ENCODE measurements around the gene OR52E6.

Gene OR52E6

DNA sequence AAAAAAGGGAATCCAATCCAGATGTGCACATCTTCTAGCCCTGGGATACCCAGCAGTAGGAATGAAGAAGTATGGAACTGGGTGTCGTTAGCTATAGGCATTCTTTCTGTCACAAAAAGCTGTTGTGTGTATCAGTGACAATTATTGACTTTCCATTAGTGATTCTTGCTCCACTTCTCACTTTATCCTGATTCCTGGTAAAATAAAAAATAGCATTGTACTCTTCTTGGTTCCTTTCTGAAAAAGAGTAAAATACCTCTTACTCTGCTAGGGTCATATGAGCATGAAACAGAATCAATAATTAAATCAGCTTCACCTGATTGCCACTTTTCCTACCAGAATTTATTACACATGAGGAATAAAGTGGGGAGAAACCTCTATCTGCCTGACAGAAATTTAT lies at the start of gene OR52E6:
Gene OR52E6, minus strand, starts transcription at position 101 of the 400 bp plus-strand sequence. Its CDS starts 0 bp downstream, at position 101.
- no peak for DNase-seq (ENCODE audit: low read depth)

DNA sequence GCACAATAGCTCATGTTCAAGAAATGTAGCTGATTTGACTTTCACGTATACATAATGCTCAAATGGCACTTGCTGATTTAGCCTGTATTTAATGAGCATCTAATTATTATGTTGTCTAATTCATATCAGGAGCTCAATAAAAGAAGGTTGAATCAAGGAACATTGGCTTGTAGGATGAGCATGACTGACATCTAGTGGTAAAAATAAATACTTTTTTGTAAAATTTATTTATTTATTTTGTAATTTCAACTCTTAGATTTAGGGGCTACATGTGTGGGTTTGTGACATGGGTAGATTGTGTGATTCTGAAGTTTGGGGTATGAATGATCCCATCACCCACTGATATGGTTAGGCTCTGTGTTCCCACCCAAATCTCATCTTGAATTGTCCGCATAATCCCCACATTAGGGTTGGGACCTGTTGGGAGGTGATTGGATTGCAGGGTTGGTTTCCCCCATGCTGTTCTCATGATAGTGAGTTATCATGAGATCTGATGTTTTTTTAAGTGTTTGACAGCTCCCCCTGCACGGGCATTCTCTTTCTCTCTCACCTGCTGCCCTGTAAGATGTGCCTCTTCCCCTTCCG lies 49.6 kb upstream of the OR52E6 start:
- DNase-seq (ENCODE audit: low read depth) = no peak

DNA sequence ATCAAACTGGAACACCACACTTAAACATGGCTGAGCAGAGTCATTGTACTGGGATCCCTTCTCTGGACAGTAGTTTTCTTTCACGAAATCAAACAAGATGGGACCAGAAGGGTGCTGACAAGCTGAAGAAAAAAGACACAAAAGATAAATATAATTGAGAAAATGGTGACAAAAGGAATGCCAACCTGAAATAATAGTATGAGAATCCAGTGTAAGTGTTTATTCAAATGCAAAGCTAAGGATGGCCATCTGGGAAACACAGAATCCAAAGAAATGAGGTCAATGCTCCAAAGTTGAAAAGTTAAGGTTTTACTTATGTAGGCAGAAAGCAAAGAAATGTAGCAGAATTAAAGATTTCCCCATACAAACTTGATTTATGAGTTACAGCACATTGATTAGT lies 46.0 kb upstream of the OR52E6 start:
- no peak for DNase-seq (ENCODE audit: low read depth)

DNA sequence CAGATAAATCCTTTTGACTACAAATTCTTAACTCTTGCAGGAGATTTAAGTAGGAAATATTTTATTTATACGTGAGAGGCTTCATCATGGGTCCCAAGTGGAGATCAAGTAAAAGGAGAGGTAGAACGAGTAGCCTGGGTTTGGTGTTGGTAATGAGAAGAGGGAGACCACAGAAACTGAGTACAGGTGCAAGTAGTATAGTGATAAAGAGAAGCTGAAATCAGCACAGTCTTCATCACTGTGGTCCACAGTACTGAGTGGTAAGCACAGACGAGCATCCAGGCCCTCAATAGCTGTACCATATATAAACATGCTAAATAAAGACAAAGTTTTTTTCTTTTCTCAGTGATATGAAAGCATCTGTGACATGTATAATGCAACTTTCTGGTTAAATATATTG lies 45.5 kb upstream of the OR52E6 start:
- DNase-seq (ENCODE audit: low read depth) = no peak

DNA sequence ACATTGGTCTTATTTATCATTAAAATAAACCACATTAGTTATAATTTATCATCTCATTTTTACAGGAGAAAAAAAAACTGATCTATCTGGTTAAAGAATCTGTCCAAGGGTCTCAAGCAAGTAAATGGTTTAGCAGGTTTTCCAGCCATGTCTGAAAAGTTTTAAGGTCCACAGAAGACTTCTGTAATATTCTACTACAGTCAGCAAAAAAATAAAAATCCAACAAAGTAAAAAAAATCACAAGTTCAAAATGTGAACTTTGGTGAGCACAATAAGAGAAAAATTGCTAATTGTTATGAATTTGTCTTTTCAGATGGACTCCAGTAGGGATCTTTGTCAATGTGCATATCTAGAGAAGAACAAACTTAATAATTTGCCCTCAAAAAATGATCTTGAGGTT lies 40.1 kb upstream of the OR52E6 start:
- DNase-seq (ENCODE audit: low read depth) = no peak

DNA sequence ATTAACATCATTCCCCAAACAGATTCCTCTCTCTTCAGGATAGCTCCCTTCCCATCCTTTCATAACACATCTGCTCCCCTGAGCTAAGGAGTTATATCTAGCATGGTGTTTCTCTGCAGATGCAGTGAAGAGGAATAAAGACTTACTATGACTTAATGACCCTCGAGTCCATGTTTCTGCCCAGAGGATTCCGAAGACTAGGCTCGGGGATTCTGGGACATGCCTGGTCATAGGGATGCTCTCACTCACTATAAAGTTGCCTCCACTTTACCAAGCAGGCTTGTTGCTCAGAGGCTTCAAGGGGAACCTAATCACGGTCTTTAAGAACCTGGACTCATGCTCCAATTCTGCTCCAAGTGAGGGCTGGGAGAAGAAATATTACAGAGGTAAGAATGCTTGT lies 38.6 kb upstream of the OR52E6 start, which contains the start of gene OR52E4:
Gene OR52E4, plus strand, starts transcription at position 301 of the 400 bp plus-strand sequence. CDS start 3,664 bp downstream, outside the sequence.
- no peak for DNase-seq (ENCODE audit: low read depth)

DNA sequence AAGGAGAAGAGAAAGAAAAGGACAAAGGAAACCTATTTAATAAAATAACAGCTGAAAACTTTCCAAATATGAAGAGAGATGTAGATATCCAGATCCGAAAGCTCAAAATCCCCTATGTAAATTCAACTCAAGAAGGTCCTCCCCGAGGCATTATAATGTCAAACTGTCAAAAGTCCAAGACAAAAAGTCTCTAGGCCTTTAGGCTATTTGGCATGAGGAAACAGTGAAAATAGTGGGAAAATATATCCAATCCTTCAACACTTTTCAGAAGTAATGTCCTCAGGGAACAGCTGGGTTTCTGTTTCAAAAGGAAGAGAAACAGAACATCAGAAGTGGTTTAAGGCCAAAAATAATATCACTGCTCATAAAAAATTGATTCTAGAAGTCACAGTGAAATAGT lies 36.9 kb upstream of the OR52E6 start:
- no peak for DNase-seq (ENCODE audit: low read depth)

DNA sequence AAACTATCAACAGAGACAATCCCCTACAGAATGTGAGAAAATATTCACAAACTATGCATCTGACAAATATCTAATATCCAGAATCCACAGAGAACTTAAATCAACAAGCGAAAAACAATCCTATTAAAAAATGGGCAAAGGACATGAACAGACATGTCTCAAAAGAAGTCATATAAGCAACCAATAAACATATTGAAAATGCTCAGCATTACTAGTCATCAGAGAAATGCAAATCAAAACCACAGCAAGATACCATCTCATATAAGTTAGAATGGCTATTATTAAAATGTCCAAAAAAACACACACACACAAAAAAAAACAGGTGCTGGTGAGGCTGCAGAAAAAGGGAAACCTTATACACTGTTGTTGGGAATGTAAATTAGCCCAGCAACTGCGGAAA lies 24.1 kb upstream of the OR52E6 start:
- DNase-seq (ENCODE audit: low read depth) = no peak

DNA sequence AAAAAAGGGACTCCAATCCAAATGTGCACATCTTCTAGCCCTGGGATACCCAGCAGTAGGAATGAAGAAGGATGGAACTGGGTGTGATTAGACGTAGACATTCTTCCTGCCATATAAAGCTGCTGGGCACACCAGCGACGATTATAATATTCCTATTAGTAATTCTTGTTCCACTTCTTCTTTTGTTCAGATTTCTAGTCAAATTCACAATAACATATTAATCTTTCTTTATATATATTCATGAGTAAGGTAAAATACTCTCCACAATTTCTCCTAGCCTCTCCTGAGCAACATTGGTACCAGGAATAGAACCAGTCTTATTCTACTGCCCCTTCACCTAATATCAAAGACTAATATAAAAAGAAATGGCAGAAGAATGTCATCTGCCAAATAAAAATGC lies 15.9 kb upstream of the OR52E6 start, which contains the start of gene OR52E8:
Gene OR52E8, minus strand, starts transcription at position 101 of the 400 bp plus-strand sequence. Its CDS starts 0 bp downstream, at position 101.
- DNase-seq (ENCODE audit: low read depth) = no peak

DNA sequence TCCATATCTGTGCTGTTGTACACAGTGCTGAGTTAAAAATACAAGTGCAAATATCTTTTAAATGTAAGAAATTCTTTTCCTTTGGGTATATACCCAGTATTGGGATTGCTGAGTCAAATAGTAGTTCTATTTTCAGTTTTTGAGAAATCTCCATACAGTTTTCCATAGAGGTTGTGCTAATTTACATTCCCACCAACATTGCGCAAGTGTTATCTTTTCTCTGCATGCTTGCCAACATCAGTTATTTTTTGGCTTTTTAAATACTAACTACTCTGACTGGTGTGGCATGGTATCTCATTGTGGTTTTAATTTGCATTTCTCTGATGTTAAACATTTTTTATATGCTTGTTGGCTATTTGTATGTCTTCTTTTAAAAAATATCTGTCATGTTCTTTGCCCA lies 9.3 kb upstream of the OR52E6 start:
- no peak for DNase-seq (ENCODE audit: low read depth)

DNA sequence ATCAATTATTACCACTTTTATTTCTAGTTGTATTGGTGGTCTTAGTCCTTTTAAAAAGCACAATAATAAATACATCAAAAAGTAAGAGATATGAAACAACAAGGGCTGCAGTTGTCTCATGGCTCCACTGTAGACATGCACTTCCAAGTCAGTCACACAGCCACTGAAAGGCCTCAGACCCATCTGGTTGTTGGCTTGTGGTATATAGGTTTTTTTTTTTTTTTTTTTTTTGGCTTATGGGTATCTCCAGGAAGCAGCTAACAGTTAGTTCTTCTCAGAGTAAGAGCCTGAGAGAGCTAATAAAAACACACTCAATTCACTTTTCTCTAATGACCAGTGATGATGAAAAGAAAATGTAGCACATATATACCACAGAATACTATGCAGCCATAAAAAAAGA lies 6.0 kb upstream of the OR52E6 start:
- no peak for DNase-seq (ENCODE audit: low read depth)

DNA sequence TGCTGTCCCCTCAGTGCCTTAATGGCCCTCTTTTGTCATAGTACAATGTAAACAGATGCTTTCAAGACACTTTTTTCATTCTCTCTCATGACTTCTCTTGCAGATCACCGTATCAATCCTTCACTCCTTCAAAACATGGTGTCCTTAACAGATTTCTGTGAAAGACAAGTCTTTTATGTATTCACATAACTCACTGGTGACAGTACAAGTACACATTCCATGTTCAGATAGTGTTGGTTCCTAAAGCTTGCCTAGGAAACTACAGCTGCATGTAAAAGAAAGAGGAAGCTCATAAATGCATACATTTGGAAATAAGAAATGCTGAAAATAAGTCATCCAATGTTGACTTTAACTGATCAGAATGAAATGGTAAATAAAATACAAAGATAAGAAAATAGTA lies 5.0 kb upstream of the OR52E6 start:
- DNase-seq (ENCODE audit: low read depth) = no peak

DNA sequence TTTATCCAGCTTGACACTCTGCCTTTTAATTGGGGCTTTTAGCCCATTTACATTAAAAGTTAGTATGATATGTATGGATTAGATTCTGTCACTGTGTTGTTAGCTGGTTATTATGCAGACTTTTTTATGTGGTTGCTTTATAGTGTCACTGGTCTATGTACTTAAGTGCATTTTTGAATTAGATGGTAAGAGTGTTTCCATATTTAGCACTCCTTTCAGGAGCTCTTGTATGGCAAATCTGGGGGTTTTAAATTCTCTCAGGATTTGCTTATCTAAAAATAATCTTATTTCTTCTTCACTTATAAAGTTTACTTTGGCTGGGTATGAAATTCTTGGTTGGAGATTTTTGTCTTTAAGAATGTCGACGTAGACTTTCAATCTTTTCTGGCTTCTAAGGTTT lies 4.0 kb downstream of the OR52E6 start:
- DNase-seq (ENCODE audit: low read depth) = no peak

DNA sequence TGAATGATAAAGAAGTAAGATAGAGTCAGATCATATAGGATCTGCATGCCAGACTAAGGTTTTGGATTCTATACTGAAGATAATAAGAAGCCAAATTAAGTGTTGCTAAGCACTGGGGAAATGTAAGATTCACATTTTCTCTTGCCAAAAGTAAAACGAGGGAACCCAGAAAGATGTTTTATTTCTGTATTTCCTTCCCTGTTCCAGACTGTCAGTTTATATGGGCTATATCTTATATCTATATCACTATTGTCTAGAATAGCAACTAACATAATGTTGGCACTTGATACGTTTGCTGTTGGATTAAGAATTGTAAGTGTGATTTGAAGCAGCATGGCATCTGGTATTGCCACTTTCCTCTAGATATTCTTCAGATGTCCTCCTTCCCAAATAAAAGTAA lies 8.3 kb downstream of the OR52E6 start:
- no peak for DNase-seq (ENCODE audit: low read depth)

DNA sequence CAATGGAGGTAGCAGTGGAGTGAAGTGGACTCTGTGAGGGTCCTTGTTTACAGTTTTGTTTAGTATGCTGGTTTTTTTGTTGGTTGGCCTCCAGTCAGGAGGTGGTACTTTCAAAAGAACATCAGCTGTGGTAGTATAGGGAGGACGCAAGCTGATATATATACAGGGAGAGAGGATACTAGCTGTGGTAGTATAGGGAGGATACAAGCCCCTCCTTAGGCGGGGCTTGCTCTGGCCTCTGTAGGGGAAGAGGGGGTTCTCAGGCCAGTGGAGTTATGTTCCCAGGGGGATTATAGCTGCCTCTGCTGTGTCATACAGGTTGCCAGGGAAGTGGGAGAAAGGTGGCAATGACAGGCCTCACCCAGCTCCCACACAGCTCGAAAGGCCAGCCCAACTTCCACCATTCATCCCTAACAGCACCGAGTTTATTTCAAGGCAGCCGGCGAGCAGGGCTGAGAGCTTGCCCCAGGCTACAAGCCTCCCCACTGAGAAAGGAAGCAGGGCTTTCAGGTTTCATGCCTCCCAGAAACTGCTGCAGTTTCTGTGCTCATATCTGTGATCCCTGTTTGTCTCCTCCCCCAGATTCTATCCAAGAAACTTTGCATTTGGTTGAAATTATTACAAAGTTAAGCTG lies 10.4 kb downstream of the OR52E6 start:
- no peak for DNase-seq (ENCODE audit: low read depth)

DNA sequence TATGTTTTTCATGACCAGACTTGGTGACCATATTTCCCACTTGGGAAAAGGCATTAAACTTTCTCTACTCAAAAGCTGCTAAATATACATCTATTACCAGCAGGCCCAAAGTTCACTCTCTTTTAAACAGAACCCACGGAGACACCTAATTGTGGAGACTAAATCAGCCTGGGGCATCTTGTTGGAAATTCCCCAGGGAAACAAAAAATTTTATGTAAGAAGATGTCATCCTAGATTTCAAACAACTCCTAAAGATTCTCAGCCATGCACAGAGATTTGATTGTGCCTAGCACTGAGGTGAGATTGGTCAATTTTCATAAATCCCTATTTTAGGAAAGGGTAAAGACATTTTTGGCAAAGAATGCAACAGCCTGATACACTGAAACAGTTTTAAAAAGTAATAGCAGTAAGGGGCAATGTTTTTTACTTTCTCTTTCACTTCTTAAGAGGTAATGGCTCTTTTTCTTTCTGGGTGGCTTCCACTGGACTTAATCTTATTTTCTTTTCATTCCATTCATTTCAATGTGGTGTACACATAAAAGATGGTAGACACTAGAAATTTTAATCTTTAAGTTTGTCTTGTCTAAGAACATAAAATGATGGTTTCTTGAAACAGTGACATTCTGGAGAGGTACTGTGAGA lies 23.3 kb downstream of the OR52E6 start:
- DNase-seq (ENCODE audit: low read depth) = no peak

DNA sequence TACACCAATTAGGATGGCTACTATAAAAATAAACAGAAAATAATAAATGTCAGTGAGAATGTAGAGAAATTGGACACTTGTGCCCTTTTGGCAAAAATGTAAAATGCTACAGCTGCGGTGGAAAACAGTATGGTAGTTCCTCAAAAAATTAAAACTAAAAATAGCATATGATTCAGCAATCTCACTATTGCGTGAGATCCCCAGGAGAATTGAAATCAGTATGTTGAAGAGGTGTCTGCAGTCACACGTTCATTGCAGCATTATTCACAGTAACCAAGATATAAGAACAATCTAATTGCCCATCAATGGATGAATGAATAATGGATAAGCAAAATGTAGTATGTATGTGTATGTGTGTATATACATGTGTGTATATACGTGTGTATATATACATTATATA lies 26.2 kb downstream of the OR52E6 start:
- no peak for DNase-seq (ENCODE audit: low read depth)

DNA sequence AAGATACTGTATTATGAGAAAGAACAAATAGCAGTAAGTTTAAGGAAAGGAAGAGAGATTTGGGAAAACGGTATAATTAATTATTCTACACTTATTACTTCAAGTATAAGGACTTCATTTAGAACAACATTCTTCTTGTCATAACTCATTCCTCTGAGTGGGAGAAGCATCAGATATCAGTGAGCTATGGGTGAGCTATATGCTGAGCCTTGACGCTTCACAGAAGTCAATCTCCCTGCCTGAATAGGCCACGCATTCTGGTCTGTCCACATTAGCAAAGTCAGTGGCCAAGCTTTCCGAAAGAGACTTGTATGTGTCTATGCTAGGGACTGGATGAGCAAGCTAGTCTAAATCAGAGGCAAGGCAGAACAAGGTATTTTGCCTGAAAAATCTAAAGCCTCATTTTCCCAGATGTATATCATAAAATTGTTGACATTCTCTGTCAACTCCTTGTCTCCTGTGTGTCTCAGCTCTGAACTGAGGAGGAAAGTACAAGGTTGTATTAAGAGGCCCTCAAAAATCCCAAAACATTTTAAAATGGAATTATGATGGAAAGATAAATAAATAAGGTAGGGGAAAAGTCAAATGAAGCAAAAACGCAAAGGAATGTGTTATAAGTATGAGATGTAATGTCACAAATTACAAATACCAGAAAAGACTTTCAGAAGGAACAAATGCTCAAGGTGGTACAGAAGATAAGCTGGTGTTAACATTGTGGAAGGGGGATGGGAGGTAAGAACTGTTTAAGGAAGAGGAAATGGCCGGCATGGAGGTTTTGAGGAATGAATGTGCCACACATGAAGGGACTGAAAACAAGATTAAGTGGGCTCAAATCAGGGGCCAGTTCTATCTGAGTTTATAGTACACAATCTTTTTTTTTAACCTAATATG lies 31.5 kb downstream of the OR52E6 start:
- no peak for DNase-seq (ENCODE audit: low read depth)

DNA sequence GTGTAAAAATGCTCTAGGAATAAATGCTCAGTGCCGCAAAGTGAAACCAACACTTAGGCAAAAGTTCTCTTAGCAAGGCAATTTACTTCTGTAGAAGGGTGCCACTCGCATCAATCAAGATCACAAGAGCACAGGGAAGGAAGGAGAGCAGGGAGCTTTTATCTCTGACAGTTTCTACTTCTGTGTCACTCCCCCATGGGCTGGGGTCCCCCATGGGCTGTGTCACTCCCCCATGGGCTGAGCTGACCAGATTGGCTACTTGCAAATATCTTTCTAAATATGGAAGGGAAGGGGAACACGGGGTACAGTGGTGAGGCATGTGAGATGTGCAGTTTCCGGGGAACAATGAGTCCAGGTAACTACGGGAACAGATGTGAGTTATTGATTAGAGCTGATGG lies 32.6 kb downstream of the OR52E6 start:
- no peak for DNase-seq (ENCODE audit: low read depth)

DNA sequence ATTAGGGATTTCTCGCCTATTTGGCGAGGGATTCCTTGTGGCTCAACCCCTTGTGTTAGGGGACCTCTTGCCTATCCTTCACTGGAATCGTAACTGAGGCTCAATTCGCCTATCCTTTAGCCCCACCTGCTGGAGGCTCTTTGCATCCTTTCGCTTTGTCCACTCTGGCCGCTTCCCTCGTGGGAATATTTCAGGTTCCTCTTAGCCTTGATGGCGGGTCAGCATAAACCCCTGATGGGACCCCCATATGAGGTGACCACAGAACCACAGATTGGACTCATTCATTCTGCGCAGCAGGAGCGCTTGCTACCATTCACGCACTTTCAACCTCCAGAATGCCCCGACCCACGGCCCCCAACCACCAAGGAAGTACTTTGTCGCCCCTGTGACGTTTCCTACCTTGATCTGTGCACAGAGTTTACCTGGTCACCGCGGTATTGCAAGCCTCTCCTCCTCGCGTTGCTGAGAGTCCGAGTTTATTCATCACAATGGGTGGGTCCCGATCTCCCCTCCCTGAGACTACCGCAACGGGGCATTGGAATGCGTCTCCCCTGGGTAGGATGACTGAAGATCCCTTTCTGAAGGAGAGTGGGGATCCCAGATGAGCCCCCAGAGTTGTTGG lies 33.1 kb downstream of the OR52E6 start, which contains the start of gene OR52N2:
Gene OR52N2, plus strand, starts transcription at position 425 of the 622 bp plus-strand sequence. CDS start 11,412 bp downstream, outside the sequence.
- peak; percentile 60 for DNase-seq (ENCODE audit: low read depth)

DNA sequence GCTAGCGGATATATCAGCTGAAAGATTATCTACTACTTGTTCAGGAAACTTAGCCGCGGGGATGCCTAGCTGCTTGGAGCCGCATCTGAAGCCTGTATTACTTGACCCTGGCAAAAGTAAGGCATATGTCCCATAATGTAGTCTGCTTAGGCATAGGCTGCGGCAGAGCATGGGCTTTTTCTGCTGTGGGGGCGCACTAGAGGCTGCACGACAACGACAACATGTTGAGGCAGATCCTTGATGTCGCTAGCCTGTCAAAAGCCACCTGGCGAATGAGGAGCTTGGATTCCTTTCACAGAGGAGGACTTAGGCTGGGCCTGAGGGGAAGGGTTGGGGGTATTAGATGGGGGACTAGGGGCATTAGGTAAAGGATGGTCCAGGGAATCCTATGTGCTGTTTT lies 34.1 kb downstream of the OR52E6 start:
- DNase-seq (ENCODE audit: low read depth) = no peak

DNA sequence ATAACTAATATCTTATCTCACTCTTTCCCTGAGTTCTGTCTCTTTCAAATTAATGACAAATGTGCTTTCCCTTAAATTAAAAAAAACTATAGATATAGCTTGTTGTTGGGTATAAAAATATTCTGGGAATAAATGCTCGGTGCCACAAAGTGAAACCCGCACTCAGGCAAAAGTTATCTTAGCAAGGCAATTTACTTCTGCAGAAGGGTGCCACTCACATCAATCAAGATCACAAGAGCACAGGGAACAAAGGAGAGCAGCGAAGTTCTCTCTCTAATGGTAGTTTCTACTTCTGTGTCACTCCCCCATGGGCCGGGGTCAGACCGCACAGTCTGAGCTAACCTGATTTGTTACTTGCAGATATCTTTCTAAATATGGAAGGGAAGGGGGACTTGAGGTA lies 37.7 kb downstream of the OR52E6 start:
- DNase-seq (ENCODE audit: low read depth) = no peak
